ENCODE data around the gene RPAP2.

GRCh38 chr1:92441697-92442342 is 143.0 kb downstream of the RPAP2 start:
- TF ChIP-seq RB1 (IDR thresholded peaks at IDR 0.05; ENCODE audit: borderline replicate concordance) (no peak), RAD51 (IDR thresholded peaks at IDR 0.05) (no peak), HDGF (IDR thresholded peaks at IDR 0.05) (no peak)
